Activated CD4-positive, alpha-beta T cell treated with anti-CD3 and anti-CD28 coated beads for 1 hour (primary cell): Measurements from ENCODE around the gene VMP1.
"Not testable (repeated sequence)": the region's sequence is repeated elsewhere in the genome, so short reads cannot be mapped to it uniquely, and the experiment has no call there.

Experiments
- DNase-seq: peaks from one replicate; pipeline ENCODE4 v3.0.0-alpha.2; 2020

Gene VMP1

GRCh38 chr17:59783221-59784047 lies 76.0 kb downstream of the VMP1 start:
- no peak for DNase-seq

GRCh38 chr17:59785091-59785799 lies 77.8 kb downstream of the VMP1 start:
- DNase-seq: no peak

DNA sequence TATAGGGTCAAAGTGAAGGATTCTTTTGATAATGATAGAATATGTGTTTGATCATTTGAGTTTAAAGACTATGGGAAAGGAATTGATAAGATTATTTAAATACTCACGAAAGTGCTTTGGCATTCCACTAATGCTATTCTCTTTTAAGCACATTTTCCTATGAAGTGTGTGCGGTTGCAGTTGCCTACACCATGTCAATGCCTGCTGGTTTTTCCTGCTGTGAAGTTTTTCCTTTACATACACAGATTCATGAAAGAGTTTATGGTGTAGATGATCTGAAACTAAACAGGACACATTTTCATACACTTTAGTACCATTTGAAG lies 78.7 kb downstream of the VMP1 start:
- no peak for DNase-seq

GRCh38 chr17:59786536-59787319 lies 79.3 kb downstream of the VMP1 start:
- peak; percentile 65 for DNase-seq

- not testable (repeated sequence) for DNase-seq
Measured at GRCh38 chr17:59789849-59790248, 82.4 kb downstream of the VMP1 start.

DNA sequence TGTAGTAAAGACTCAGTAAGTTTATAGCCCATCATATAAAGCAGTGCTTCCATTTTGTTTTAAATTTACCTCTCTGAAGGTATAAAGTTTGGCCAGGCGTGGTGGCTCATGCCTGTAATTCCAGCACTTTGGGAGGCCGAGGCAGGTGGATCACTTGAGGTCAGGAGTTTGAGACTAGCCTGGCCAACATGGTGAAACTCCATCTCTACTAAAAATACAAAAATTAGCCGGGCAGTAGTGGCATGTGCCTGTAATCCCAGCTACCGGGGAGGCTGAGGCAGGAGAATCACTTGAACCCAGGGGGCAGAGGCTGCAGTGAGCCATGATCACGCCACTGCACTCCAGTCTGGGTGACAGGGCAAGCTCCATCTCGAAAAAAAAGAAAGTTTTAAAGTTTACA lies 83.0 kb downstream of the VMP1 start:
- not testable (repeated sequence) for DNase-seq

DNA sequence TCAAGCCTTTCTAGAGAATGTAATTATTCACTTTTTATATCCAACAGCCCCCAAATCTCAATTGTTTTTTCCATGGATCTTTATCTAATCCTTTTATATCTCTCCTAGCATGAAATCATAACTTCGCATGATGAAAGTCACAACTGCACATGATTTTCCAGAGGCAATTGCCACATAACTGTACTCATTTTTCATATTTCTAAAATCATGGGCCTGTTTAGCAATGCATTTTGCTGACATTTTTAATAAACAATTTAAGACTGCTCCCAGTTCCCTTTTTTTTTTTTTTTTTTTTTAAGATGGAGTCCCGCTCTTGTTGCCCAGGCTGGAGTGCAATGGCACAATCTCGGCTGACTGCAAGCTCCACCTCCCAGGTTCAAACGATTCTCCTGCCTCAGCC lies 83.5 kb downstream of the VMP1 start:
- no peak for DNase-seq

DNA sequence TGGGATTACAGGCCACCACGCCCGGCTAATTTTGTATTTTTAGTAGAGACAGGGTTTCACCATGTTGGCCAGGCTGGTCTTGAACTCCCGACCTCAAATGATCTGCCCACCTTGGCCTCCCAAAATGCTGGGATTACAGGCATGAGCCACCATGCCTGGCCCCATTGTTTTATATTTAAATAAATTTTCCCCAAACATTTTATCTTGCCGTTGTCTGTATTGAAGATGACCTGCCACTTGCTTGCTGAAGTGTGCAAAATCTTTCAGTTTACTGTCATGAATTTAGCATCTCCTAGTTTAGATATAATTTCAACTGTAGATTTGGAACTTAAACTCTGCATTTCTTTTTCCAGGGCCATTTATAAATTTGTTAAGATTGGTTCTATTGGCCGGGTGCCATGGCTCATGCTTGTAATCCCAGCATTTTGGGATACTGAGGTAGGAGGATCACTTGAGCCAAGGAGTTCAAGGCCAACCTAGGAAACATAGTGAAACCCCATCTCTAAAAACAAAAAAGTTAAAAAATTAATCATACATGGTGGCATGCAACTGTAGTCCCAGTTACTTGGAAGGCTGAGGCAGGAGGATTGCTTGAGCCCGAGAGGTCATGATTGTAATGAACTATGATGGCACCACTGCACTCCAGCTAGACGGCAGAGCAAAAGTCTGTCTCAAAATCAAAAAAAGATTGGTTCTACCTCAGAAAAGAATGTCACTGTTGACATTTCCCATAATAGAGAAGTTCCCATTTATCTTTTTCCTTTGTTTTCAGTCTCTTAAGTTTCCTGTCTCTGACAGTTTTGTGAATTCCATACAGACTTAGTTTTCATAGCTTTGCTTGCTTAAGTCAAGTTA lies 84.4 kb downstream of the VMP1 start:
- no peak for DNase-seq

GRCh38 chr17:59792458-59792823 lies 85.0 kb downstream of the VMP1 start:
- DNase-seq: not testable (repeated sequence)

DNA sequence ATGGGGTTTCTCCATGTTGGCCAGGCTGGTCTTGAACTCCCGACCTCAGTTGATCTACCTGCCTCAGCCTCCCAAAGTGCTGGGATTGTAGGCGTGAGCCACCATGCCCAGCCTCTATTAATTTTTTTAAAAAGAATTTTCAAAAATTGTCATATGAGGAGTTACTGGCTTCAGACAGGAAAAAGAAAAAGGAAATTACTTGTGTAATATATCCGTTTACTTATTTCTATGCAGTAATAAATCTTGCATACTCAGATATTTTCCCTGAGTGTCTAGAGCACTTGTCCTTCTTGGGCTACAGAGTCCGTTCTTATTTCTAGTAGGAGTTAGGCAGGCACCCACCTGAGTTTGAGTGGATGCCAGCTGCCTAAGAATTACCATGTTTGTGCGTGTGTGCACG lies 85.8 kb downstream of the VMP1 start:
- DNase-seq: no peak

GRCh38 chr17:59796138-59796537 lies 88.7 kb downstream of the VMP1 start:
- no peak for DNase-seq

DNA sequence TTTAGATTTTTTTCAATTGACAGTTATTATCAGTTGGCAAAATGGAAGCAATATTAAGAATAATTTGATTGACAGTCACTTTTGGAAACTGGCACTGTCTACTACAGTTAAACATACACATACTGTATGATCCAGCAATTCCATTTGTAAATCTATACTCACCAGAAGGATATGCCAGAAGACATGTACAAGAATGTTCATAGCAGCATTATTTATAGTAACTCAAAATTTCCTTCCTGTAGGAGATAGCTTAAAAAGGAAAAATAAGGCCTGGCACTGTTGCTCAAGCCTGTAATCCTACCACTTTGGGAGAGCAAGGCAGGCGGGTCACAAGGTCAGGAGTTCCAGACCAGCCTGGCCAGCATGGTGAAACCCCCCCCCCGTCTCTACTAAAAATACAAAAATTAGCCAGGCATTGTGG lies 89.3 kb downstream of the VMP1 start:
- no peak for DNase-seq

GRCh38 chr17:59798111-59798510 lies 90.7 kb downstream of the VMP1 start:
- DNase-seq: no peak

DNA sequence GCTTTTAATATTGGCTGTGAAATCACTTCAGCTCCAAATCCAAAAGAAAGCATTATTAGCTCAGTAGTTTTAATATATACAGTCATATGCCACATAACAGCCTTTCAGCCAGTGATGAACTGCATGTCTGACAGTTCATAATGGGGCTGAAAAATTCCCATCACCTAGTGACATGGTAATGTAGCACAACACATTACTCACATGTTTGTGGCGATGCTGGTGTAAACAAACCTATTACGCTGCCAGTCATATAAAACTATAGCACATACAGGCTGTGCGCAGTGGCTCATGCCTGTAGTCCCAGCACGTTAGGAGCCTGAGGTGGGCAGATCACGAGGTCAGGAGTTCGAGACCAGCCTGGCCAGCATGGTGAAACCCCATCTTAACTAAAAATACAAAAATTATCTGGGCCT lies 93.1 kb downstream of the VMP1 start:
- no peak for DNase-seq

- DNase-seq: no peak
Measured at GRCh38 chr17:59802160-59802559, 94.7 kb downstream of the VMP1 start.

GRCh38 chr17:59804901-59805465 lies 97.5 kb downstream of the VMP1 start:
- DNase-seq: no peak

- DNase-seq: not testable (repeated sequence)
Measured at GRCh38 chr17:59806322-59806721, 98.9 kb downstream of the VMP1 start.

DNA sequence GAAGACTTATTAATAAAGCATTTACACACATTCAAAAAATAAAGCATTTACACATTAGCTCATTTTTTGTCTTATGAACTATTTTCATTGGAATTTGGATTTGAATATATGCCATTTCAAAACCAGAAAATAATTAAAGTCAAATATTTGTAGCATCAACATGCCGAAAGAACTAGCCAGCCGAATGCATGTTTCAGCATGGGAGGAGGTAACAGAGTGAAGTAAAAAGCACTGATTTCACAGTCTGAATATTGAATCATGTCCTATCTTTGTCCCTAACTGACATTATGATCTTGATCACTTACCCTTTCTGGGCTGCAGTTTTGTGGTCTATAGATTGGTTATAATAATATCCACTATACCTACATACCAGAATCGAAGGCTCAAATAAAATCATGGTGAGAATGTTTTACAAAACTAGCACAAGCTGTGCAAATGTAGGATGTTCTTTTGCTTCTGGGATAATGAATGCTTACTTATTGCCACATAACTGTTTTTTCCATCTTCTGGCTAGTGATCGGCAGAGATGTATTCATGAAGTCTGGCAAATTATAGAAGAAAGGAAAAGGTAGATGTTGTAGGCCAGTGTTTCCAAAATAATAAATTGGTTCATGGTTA lies 100.5 kb downstream of the VMP1 start:
- DNase-seq: no peak

- no peak for DNase-seq
Measured at GRCh38 chr17:59810894-59811153, 103.4 kb downstream of the VMP1 start.

DNA sequence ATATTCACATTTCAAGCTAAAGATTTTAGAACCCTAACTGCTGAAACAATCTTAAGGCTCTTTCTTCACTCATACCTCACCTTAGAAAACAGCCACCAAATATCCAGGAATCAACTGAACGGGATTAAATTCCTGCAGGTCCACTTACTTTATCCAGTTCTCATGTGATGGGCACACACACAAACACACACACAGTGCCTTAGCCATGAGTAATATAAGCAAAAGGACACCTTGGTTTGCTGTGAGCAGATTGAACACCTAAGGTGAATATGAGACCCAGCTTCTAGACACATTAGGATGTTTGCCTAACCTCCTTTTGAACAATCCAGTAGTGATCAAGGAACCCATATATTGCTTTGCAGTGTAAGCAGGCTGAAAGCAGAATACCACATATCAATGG lies 103.8 kb downstream of the VMP1 start:
- no peak for DNase-seq

DNA sequence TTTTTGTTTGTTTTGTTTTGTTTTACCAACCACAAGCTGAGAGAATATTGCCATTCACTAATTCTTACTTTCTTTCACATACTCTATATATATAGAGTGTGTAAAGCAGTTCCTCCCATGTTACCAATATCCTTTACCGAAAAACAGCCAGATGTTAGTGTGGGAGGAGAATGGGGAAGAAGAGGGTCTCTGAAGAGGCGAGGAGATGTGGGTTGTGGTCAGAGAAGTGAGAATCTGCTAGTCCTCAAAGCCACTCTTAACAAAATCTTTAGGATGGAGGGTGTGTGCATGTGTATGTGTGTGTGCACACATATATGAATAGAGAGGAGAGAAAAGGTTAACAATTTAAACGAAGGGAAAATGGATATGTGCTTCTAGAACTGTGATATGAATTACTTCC lies 104.7 kb downstream of the VMP1 start:
- no peak for DNase-seq

DNA sequence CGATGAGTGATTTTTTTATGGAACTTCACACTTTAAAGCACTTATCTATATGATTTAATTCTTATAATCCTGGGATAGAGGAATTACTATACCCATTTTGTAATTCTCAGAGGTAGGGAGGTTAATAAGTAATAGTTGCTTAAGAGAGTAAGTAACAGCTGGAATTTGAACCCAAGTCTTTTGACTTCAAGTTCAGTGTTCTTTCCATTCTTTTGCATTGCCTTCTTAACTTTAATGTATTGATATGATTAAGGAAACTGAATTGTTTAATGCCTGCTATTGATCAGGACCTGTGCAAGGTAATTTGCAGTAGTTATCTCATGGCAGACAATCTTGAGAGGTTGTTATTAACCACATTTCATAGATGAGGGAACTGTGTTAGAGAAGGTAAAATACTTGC lies 106.8 kb downstream of the VMP1 start:
- DNase-seq: no peak
